K562 (cell line): Measurements from ENCODE around the gene FDX2. TPM values are rescaled to one million over a fixed set of nuclear protein-coding genes. Genes with fewer than 3 reads are reported as not detected.
A peak's percentile ranks its signal among the peaks of the same experiment; 100 is the strongest.

Source experiments
- CBX1 ChIP-seq: sonication (generic); IDR thresholded peaks from 2 replicates; pipeline ENCODE4 v1.6.1; 2016; ENCODE audit warnings: antibody characterized with exemption, low read depth, mild to moderate bottlenecking
- DDX20 ChIP-seq: fragments of 450-650 bp; IDR thresholded peaks from 2 replicates; pipeline ENCODE4 v1.6.1; 2016; ENCODE audit warnings: missing genetic modification characterization, low read depth, mild to moderate bottlenecking, missing compliant biosample characterization, moderate library complexity
- FOSL1 ChIP-seq: fragments of 200-800 bp; sonication (Bioruptor generic); conservative IDR thresholded peaks from 2 replicates; pipeline ENCODE4 v1.6.1; 2016; ENCODE audit warnings: missing genetic modification characterization, missing compliant biosample characterization
- HNRNPH1 ChIP-seq: fragments of 200-400 bp; formaldehyde crosslinking; optimal IDR thresholded peaks from 2 replicates; pipeline ENCODE3; 2017; ENCODE audit warnings: low read depth, mild to moderate bottlenecking, low read length, moderate library complexity
- PRMT5 ChIP-seq: sonication (generic); formaldehyde crosslinking; IDR thresholded peaks from 2 replicates; pipeline ENCODE4 v1.5.0; 2020; ENCODE audit warnings: missing genetic modification reagents
- ZFX ChIP-seq: sonication (generic); formaldehyde crosslinking; IDR thresholded peaks from 2 replicates; pipeline ENCODE4 v1.8.0; 2022; ENCODE audit warnings: mild to moderate bottlenecking, missing genetic modification reagents, moderate library complexity
- polyA plus RNA-seq, 8 experiments: library from polyadenylated mRNA; depleted of rRNA in 4 of 8; stranded (reverse) in 5 of 8; unstranded in 3 of 8; fragments of >200 nt; fragmentation: Nextera tagmentation in 2 of 8; fragmentation: Illumina TruSeq in 1 of 8; extraction: Ambion mirVana in 2 of 8; extraction: Trizol in 1 of 8; gene quantifications; 2 replicates each; pipeline versions ENCODE4 v1.2.1 to v1.2.3, GENCODE V29; 2011 to 2014; ENCODE audit warnings: inconsistent platforms in 1 of 8, missing spikeins in 1 of 8
- total RNA-seq, 7 experiments: library from RNA; depleted of rRNA in 6 of 7; stranded (reverse); fragments of >200 nt in 6 of 7; fragmentation: Illumina TruSeq in 2 of 7; extraction: Trizol in 2 of 7; gene quantifications; 2 replicates each; pipeline versions ENCODE4 v1.2.1 to v1.2.3, GENCODE V29; 2011 to 2021; ENCODE audit warnings: low replicate concordance in 1 of 7
- TF ChIP-seq, protein P1 (sequence below): fragments of 450-650 bp; IDR thresholded peaks from 2 replicates; pipeline ENCODE4 v1.6.1; 2016; ENCODE audit warnings: mild to moderate bottlenecking
- TF ChIP-seq, protein P2 (sequence below): sonication (generic); IDR thresholded peaks from 2 replicates; pipeline ENCODE4 v1.6.1; 2016

FDX2 gene
- total and polyA plus RNA-seq, 9 of the 15 experiments (the other 6 are each of a cell fraction or from before 2014, with no cell fraction given), result 2.5 to 49.8 (median 29.7) TPM

DNA sequence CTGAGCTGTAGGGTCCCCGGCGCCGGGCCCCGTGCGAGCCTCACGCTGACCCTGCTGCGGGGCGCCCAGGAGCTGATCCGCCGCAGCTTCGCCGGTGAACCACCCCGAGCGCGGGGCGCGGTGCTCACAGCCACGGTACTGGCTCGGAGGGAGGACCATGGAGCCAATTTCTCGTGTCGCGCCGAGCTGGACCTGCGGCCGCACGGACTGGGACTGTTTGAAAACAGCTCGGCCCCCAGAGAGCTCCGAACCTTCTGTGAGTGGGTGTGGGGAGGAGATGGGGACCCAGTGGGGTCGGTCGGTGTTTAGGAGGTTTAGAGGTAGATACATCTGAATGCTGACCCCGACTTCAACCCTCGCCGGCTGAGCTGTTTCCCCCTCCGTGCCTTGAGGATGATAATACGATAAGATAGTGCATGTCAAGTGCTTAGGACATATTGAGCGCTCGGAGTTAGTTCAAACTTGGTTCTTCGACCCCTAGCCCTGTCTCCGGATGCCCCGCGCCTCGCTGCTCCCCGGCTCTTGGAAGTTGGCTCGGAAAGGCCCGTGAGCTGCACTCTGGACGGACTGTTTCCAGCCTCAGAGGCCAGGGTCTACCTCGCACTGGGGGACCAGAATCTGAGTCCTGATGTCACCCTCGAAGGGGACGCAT is 24.1 kb downstream of the FDX2 start (continued):
- TF ChIP-seq, protein P1, sequence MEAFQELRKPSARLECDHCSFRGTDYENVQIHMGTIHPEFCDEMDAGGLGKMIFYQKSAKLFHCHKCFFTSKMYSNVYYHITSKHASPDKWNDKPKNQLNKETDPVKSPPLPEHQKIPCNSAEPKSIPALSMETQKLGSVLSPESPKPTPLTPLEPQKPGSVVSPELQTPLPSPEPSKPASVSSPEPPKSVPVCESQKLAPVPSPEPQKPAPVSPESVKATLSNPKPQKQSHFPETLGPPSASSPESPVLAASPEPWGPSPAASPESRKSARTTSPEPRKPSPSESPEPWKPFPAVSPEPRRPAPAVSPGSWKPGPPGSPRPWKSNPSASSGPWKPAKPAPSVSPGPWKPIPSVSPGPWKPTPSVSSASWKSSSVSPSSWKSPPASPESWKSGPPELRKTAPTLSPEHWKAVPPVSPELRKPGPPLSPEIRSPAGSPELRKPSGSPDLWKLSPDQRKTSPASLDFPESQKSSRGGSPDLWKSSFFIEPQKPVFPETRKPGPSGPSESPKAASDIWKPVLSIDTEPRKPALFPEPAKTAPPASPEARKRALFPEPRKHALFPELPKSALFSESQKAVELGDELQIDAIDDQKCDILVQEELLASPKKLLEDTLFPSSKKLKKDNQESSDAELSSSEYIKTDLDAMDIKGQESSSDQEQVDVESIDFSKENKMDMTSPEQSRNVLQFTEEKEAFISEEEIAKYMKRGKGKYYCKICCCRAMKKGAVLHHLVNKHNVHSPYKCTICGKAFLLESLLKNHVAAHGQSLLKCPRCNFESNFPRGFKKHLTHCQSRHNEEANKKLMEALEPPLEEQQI, result no peak
- TF ChIP-seq ZFX (peak; percentile 47), FOSL1 (tag) (no peak), DDX20 (tag) (no peak), PRMT5 (CRISPR knock-in tag) (no peak), CBX1 (no peak), HNRNPH1 (no peak)
- TF ChIP-seq, protein P2, sequence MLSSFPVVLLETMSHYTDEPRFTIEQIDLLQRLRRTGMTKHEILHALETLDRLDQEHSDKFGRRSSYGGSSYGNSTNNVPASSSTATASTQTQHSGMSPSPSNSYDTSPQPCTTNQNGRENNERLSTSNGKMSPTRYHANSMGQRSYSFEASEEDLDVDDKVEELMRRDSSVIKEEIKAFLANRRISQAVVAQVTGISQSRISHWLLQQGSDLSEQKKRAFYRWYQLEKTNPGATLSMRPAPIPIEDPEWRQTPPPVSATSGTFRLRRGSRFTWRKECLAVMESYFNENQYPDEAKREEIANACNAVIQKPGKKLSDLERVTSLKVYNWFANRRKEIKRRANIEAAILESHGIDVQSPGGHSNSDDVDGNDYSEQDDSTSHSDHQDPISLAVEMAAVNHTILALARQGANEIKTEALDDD, result no peak
